GM19455 (cell line): ENCODE measurements around the gene ACOD1.

Experiments used
- ATAC-seq: cut with Tn5 transposase; IDR thresholded peaks from one replicate; pipeline ENCODE4 v1.9.1; 2021; ENCODE audit not compliant: unreplicated experiment

The ACOD1 gene

DNA sequence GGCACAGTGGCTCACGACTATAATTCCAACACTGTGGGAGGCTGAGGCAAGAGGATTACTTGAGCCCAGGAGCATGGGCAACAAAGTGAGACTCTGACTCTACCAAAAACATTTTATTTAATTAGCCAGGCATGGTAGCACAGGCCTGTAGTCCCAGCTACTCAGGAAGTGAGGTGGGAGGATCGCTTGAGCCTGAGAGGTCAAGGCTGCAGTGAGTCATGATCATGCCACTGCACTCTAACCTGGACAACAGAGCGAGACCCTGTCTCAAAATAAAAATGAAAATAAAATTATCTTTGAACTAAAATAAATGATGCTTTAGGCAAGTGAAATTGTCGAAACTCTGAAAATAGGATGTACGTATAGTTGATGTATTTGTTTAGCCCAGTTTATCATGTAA lies 35.4 kb downstream of the ACOD1 start:
- no peak for ATAC-seq

DNA sequence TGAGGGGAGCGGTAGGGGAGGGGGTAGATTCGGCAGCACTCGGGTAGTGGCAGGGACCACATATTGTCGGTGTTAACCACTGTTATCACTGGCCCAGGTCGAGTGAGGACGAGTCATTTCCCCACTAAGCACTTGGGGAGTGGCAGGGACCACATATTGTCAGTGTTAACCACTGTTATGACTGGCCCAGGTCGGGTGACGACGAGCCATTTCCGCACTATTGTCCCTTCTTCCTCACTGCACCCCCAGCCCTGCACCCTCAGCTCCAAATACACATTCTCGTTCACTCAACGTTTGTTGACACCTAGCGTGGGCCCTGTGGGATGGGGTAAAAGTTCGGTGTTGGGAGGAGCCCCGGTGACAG lies 43.1 kb downstream of the ACOD1 start:
- peak; percentile 48 for ATAC-seq

DNA sequence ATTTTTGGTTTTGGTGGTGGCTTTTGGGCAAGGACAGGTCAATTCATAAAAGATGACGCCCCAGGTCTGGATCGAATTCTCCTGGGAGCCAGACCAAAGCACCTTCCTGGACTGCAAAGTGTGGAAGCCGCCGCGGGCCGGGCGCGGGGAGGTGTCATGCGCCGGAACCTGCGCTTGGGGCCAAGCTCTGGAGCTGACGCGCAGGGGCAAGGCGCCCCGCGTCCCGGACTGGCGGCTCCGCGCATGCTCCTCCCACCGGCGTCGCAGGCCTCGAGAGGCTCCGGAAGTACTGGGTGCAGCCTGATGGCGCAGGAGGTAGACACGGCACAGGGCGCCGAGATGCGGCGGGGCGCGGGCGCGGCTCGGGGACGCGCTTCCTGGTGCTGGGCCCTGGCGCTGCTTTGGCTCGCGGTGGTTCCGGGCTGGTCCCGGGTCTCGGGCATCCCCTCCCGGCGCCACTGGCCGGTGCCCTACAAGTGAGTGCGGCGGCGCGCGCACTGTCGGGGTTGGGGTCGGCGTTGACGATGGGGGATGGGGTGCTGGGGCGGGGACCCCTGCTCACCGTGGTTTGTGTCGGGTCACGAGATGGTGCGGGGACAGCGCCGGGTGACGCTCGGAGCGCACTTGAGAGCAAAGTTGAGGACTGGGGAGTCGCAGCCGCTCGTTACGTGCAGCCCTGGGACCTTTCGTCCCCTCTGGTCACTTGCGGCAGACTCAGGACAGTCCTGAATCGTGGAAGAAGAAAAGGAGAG lies 43.7 kb downstream of the ACOD1 start, which contains the start of gene CLN5:
CLN5 (plus strand) TSS at position 286 of the 752 bp plus-strand sequence; CDS start at position 304, 18 bp downstream.
- peak; percentile 96 for ATAC-seq

DNA sequence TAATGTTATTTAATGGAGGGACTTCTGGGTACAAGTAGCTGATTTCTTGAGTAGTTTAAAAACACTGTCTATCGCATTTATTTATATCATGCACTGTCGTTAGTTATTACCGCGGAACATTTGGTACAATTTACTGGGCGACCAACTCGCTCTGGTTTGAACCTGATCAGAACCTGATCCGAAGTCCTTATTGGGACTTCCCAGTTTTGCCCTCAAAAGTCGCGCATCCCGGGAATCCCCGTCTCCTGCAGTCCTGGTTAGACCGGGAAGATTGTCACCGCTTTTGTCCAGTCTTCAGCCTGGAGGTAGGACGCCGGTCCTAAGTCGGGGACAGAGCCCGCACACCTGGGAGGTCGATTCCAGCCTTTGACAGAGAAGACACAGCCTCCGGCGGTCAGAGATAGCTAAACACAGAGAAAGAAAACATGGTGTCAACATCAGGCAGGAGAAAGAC lies 44.3 kb downstream of the ACOD1 start:
- ATAC-seq = peak; percentile 11

DNA sequence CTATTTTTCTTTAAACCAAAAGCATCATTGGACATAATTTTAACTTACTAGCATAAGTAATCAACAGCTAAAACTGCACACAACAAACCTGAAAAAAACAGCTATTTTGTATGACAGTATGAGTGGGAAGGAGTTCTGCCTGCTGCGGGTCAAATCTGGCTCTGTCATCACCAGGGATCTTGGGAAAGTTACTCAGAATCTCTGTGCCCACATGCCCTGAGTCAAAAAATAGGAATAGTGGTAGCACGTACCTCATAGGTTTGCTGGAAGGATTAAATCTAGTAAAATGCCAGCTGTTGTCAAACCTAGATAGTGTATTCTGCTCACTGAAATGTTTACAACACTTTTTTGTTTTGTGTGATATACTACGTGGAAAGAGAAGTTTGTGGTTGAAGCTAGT lies 44.7 kb downstream of the ACOD1 start:
- ATAC-seq = no peak

DNA sequence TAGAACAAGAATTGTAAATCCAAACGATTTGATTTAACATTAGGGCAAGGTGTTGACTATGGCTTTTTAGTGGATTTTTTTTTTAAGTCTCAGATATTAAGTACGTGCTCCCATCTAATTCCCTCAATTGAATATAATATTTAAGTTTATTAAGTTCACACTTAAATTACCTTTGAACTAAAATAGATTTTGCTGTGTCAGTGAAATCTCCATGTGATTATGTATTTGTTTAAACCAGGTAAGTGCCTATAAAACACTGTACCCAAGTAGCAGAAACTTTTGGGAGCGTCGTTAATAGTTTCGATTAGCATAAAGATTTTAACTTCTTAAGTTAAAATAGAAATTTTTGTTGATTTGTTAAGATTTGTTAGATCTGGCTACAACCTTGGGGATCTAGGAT lies 45.2 kb downstream of the ACOD1 start:
- ATAC-seq = no peak

DNA sequence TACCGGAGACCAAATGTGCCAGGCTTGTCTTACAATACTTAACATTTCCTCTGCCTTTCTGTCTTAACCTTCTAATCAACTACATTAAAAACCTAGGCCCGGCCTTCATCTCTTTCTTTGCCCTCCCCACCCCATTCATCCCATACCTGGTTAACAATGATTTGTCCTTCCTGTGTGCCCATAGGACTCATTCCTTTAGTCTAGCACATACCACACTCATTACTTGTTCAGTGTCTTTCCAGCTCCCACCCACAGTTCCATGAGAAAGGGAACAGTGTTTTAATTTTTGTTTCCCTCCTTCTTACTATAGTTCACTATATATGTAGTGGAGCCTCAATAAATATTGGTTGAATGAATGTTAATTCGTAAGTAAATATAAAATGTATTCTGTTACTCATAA lies 46.0 kb downstream of the ACOD1 start:
- no peak for ATAC-seq

DNA sequence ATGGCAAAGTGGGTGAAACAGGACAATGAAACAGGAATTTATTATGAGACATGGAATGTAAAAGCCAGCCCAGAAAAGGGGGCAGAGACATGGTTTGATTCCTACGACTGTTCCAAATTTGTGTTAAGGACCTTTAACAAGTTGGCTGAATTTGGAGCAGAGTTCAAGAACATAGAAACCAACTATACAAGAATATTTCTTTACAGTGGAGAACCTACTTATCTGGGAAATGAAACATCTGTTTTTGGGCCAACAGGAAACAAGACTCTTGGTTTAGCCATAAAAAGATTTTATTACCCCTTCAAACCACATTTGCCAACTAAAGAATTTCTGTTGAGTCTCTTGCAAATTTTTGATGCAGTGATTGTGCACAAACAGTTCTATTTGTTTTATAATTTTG lies 52.2 kb downstream of the ACOD1 start:
- ATAC-seq = no peak

DNA sequence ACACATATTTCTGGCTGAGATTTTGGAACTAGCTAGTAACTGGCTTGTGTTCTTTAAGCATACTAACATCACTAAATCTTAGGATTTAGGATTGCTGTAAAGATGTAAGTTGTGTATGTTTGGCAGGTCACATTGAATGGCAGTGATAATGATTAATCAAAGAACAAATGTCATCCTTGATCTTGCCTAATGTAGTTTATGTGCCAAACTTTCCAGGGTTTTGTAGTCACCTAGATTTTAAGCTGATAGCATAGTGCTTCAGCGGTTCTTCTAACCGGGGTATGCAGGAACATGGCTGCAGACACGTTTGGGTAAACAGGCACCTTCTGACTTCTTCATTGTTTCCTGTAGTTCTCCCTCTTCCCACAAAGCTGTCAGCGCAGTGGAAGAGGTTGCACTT lies 53.2 kb downstream of the ACOD1 start:
- no peak for ATAC-seq

DNA sequence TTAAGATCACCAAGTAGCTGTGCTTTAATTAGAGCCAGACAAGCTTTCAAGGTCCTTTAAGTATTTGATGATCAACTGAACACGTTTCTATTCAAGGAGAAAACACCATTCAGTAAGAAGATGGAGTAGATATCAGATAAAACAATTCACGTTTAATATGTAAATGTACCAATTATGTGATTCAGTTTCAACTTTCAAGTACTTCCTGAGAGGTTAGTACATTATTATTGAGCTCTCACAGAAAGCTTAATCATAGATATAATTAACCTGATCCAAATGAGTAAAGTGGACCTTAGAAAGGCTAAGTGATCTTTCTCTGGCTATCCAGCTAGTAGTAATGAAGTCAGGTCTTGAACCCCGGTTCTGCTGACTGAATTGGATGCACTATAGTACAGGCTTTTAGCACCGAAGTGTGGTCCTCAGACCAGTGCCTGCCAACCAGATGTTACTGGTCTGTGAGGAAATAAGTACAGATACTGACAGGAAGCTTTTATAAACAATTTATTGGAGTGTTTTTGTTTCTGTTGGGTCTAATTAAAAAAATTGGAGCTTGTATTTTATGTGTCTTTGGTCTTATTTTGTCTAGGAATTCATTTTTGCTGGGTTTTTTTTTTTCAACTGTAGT lies 53.8 kb downstream of the ACOD1 start:
- ATAC-seq = no peak

DNA sequence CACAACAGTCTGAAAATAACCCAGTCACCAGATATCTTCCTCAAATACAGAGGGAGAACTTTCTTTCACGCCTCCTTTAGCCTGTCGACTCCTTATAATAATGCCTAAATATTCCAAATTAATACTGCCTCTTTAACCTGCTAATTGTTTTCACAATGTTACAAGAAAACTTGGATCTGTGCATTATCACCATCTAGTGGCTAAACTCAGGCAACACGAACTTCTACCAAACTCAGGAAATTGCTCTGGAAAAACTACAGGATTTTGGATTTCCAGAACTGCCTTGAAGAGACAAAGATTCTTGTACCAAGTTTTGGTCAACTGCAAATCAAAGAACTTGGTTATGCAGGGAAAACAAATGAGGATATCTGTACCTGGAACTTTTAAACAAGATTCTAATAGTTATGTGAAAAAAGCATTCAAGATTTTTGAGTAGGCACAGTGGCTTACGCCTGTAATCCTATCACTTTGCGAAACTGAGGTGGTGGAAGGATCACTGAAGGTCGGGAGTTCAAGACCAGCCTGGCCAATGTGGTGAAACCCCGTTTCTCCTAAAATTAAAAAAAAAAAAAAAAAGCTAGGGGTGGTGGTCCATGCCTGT lies 54.4 kb downstream of the ACOD1 start:
- ATAC-seq = no peak
